ENCODE results near the gene GULP1. TPM values are rescaled to one million over a fixed set of nuclear protein-coding genes. Genes with fewer than 3 reads are reported as not detected.

Gene GULP1
- total RNA-seq, 1 donor from 2014 or later, result 39.4 TPM

GRCh38 chr2:188320861-188321260, 29.2 kb downstream of the GULP1 start:
- H3K9me3 ChIP-seq (ENCODE audit: insufficient read depth, low read depth, low read length), result no peaks in the 10 kb centered on the region
- H3K4me3 Mint-ChIP-seq (ENCODE audit: unreplicated experiment), result no peak overlapping the region
- H2AFZ ChIP-seq (ENCODE audit: low read depth, low read length), result no peak overlapping the region
- no peak overlapping the region for H3K27ac Mint-ChIP-seq (ENCODE audit: unreplicated experiment)
- no peak overlapping the region for H3K27ac ChIP-seq (ENCODE audit: low read depth, low read length)
- H3K36me3 ChIP-seq (ENCODE audit: insufficient read depth, low read length), result no peaks in the 10 kb centered on the region
- no peak overlapping the region for H3K4me2 ChIP-seq (ENCODE audit: low read length)
- no peaks in the 10 kb centered on the region for H3K9me3 Mint-ChIP-seq (ENCODE audit: unreplicated experiment)
- DNase-seq (ENCODE audit: low read depth) (no peak), FAIRE-seq (no peak)
- no peaks in the 10 kb centered on the region for H3K36me3 Mint-ChIP-seq (ENCODE audit: low read depth, unreplicated experiment)
- H3K79me2 ChIP-seq (ENCODE audit: insufficient read depth, low read length), result peaks cover 16% of the 10 kb centered on the region
- no peak overlapping the region for H3K4me3 ChIP-seq (ENCODE audit: insufficient read depth, low read depth, low read length)
- peaks cover 19% of the 10 kb centered on the region for H3K4me1 ChIP-seq (ENCODE audit: insufficient read depth, low read length)
- TF ChIP-seq EZH2 (IDR thresholded peaks at IDR 0.05; ENCODE audit: insufficient read depth, low read length) (no peak), CTCF (IDR thresholded peaks at IDR 0.05; ENCODE audit: insufficient read depth, low read depth, low read length) (no peak)
- H3K9ac ChIP-seq (ENCODE audit: low read length), result no peak overlapping the region
- H3K4me1 Mint-ChIP-seq (ENCODE audit: low read depth, unreplicated experiment), result peaks cover 25% of the 10 kb centered on the region
- no peaks in the 10 kb centered on the region for H3K27me3 ChIP-seq (ENCODE audit: insufficient read depth, low read length)
- H4K20me1 ChIP-seq (ENCODE audit: insufficient read depth, low read length), result no peaks in the 10 kb centered on the region
- no peaks in the 10 kb centered on the region for H3K27me3 Mint-ChIP-seq (ENCODE audit: low read depth, unreplicated experiment)

GRCh38 chr2:188322569-188323551, 31.2 kb downstream of the GULP1 start:
- H3K4me1 Mint-ChIP-seq (ENCODE audit: low read depth, unreplicated experiment), result peaks cover 30% of the 10 kb centered on the region
- H3K27me3 Mint-ChIP-seq (ENCODE audit: low read depth, unreplicated experiment), result no peaks in the 10 kb centered on the region
- peak overlapping the region; percentile 67 for H3K4me2 ChIP-seq (ENCODE audit: low read length)
- H3K4me3 Mint-ChIP-seq (ENCODE audit: unreplicated experiment), result no peak overlapping the region
- H3K4me1 ChIP-seq (ENCODE audit: insufficient read depth, low read length), result peaks cover 19% of the 10 kb centered on the region
- no peak overlapping the region for H3K4me3 ChIP-seq (ENCODE audit: insufficient read depth, low read depth, low read length)
- peaks cover 6% of the 10 kb centered on the region for H3K79me2 ChIP-seq (ENCODE audit: insufficient read depth, low read length)
- peak overlapping the region; percentile 83 for H3K27ac ChIP-seq (ENCODE audit: low read depth, low read length)
- no peaks in the 10 kb centered on the region for H3K27me3 ChIP-seq (ENCODE audit: insufficient read depth, low read length)
- H4K20me1 ChIP-seq (ENCODE audit: insufficient read depth, low read length), result no peaks in the 10 kb centered on the region
- H3K9me3 ChIP-seq (ENCODE audit: insufficient read depth, low read depth, low read length), result no peaks in the 10 kb centered on the region
- TF ChIP-seq CTCF (IDR thresholded peaks at IDR 0.05; ENCODE audit: insufficient read depth, low read depth, low read length) (no peak), EZH2 (IDR thresholded peaks at IDR 0.05; ENCODE audit: insufficient read depth, low read length) (no peak)
- no peak overlapping the region for H2AFZ ChIP-seq (ENCODE audit: low read depth, low read length)
- H3K9ac ChIP-seq (ENCODE audit: low read length), result peak overlapping the region; percentile 60
- H3K9me3 Mint-ChIP-seq (ENCODE audit: unreplicated experiment), result no peaks in the 10 kb centered on the region
- peak overlapping the region; percentile 21 for H3K27ac Mint-ChIP-seq (ENCODE audit: unreplicated experiment)
- FAIRE-seq (peak; percentile 60), DNase-seq (ENCODE audit: low read depth) (peak; percentile 97)
- no peaks in the 10 kb centered on the region for H3K36me3 Mint-ChIP-seq (ENCODE audit: low read depth, unreplicated experiment)
- no peaks in the 10 kb centered on the region for H3K36me3 ChIP-seq (ENCODE audit: insufficient read depth, low read length)

- H3K4me1 Mint-ChIP-seq (ENCODE audit: low read depth, unreplicated experiment), result peaks cover 30% of the 10 kb centered on the region
- Histone ChIP-seq H3K9me3 (ENCODE audit: insufficient read depth, low read depth, low read length) (no peaks in the 10 kb centered on the region), H3K9ac (ENCODE audit: low read length) (no peak overlapping the region), H3K27ac (ENCODE audit: low read depth, low read length) (peak overlapping the region; percentile 83), H3K4me3 (ENCODE audit: insufficient read depth, low read depth, low read length) (no peak overlapping the region), H3K36me3 (ENCODE audit: insufficient read depth, low read length) (no peaks in the 10 kb centered on the region), H3K4me2 (ENCODE audit: low read length) (no peak overlapping the region), H3K4me1 (ENCODE audit: insufficient read depth, low read length) (peaks cover 19% of the 10 kb centered on the region), H3K79me2 (ENCODE audit: insufficient read depth, low read length) (peaks cover 6% of the 10 kb centered on the region), H2AFZ (ENCODE audit: low read depth, low read length) (no peak overlapping the region), H4K20me1 (ENCODE audit: insufficient read depth, low read length) (no peaks in the 10 kb centered on the region), H3K27me3 (ENCODE audit: insufficient read depth, low read length) (no peaks in the 10 kb centered on the region)
- H3K9me3 Mint-ChIP-seq (ENCODE audit: unreplicated experiment), result no peaks in the 10 kb centered on the region
- H3K36me3 Mint-ChIP-seq (ENCODE audit: low read depth, unreplicated experiment), result no peaks in the 10 kb centered on the region
- no peak for DNase-seq (ENCODE audit: low read depth)
- H3K27ac Mint-ChIP-seq (ENCODE audit: unreplicated experiment), result no peak overlapping the region
- FAIRE-seq, result no peak
- no peaks in the 10 kb centered on the region for H3K27me3 Mint-ChIP-seq (ENCODE audit: low read depth, unreplicated experiment)
- TF ChIP-seq EZH2 (IDR thresholded peaks at IDR 0.05; ENCODE audit: insufficient read depth, low read length), result no peak
- TF ChIP-seq CTCF (IDR thresholded peaks at IDR 0.05; ENCODE audit: insufficient read depth, low read depth, low read length), result no peak
- no peak overlapping the region for H3K4me3 Mint-ChIP-seq (ENCODE audit: unreplicated experiment)
Observed at GRCh38 chr2:188324067-188324466, 32.4 kb downstream of the GULP1 start.

Data from astrocyte (in vitro differentiated cells and primary cell).